AG04449 (cell line): ENCODE data around the gene COIL.

Experiments used
- CTCF ChIA-PET: fragments of 350-600 bp; formaldehyde crosslinking; extraction: SDS; loops from one replicate; lab custom pipeline; 2021; ENCODE audit warnings: antibody characterized with exemption; lab: Yijun Ruan, JAX
- POLR2A ChIA-PET: fragments of 400-600, 350-600 bp; formaldehyde crosslinking; extraction: SDS; loops from one replicate; lab custom pipeline; 2020; ENCODE audit warnings: antibody characterized with exemption, inconsistent platforms; lab: Yijun Ruan, JAX
- DNase-seq: peaks from one replicate; pipeline ENCODE4 v3.0.0-alpha.2; 2010; ENCODE audit warnings: low read depth, low spot score
- H3K4me3 ChIP-seq: 2 replicates; pipeline ENCODE4 v1.5.1; 2011; ENCODE audit warnings: low read depth, mild to moderate bottlenecking, control low read depth, low read length
- TF ChIP-seq, protein P1 (sequence below): IDR thresholded peaks from one replicate; pipeline ENCODE4 v1.5.1; 2011; ENCODE audit warnings: mild to moderate bottlenecking, moderate library complexity, low read length, control low read depth, inconsistent platforms; ENCODE audit not compliant: insufficient read depth; ENCODE audit errors: missing control alignments

Gene COIL

DNA sequence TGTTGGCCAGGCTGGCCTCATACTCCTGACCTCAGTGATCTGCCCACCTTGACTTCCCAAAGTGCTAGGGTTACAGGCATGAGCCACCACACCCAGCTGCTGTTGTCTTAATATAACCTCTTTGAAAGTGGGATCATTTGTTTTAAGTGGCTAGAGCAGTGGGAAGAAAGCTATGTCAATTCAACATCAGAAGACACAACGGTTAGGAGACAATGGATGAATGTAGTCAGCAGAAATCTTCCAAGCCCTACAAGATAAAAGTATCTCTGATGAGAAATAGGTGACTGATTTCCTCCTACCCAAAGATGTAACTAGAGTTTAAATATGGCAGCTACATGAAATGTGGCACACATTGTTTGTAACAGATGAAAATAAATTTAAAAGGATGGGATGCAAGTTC lies 27.0 kb downstream of the COIL start:
- CTCF ChIA-PET: interaction anchor here (7.8 kb wide), 1 partner anchor 115 kb away, joined by 48 read pairs; no protein-coding TSS in a partner anchor
- POLR2A ChIA-PET: interaction anchor here (1.9 kb wide), 1 partner anchor 20 kb away, joined by 4 read pairs; the partner anchor contains the start of gene TRIM25
- H3K4me3 ChIP-seq: no peak overlapping the region

DNA sequence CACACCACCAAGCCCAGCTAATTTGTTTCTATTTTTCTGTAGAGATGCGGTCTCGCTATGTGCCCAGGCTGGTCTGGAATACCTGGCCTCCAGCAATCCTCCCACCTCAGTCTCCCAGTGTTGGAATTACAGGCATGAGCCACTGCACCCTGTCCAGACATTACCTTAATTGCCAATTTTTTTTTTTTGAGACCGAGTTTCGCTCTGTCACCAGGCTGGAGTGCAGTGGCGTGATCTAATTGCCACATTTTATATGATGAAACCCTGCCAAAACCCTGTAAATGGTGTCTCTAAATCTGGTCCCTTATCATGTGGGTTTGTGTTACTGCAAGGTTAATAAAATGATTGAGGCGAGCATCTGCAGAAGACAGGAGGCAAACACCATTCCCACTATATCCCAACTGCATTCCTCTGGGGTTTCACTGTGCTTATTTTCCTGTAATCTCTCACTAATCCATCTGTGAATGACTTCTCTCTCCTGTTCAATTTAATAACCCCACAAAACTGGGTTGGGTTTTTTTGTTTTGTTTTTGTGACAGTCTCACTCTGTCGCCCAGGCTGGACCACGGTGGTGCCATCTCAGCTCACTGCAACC lies 27.6 kb downstream of the COIL start:
- H3K4me3 ChIP-seq: no peak overlapping the region
- ChIA-PET CTCF (interaction anchor here (1.0 to 7.8 kb wide), 3 partner anchors 9 to 114 kb away, joined by 4 to 48 read pairs (median 4); partner anchors contain the start of gene COIL), POLR2A (interaction anchor here (1.9 kb wide), 1 partner anchor 19 kb away, joined by 4 read pairs; the partner anchor contains the start of gene TRIM25)
- TF ChIP-seq, protein P1, sequence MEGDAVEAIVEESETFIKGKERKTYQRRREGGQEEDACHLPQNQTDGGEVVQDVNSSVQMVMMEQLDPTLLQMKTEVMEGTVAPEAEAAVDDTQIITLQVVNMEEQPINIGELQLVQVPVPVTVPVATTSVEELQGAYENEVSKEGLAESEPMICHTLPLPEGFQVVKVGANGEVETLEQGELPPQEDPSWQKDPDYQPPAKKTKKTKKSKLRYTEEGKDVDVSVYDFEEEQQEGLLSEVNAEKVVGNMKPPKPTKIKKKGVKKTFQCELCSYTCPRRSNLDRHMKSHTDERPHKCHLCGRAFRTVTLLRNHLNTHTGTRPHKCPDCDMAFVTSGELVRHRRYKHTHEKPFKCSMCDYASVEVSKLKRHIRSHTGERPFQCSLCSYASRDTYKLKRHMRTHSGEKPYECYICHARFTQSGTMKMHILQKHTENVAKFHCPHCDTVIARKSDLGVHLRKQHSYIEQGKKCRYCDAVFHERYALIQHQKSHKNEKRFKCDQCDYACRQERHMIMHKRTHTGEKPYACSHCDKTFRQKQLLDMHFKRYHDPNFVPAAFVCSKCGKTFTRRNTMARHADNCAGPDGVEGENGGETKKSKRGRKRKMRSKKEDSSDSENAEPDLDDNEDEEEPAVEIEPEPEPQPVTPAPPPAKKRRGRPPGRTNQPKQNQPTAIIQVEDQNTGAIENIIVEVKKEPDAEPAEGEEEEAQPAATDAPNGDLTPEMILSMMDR: no peak
- no peak for DNase-seq

More for the DNA sequence above, 27.0 kb downstream of the COIL start:
- no peak for DNase-seq
- TF ChIP-seq, protein P1: no peak

DNA sequence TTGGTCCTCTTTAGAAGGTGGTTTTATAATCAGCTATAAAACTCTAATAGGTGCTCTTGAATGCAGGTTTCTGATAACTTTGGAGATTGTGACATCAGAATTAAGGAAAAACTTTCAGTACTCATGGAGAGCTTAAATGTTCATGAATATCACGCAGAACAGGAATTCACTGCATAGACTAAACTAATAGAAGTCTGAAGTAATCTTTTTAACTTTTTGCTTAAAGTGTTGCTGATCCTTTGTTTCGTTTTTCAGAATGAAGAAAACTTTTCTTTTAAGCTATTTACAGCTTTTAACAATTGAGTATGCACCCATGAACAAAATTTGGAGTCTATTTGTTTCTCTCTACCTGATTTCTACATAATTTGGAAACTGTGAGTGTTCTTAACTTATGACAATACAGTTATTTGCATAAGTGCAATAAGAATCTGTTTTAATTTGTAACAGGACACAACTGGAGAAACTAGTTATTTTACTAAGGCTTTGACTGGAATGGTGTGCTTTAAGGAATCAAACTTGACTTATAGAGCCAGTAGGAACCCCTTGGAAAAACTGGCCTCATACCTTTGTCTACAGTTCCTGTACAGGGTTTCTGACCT lies 30.0 kb downstream of the COIL start:
- ChIA-PET CTCF (interaction anchor here (1.7 to 7.8 kb wide), 2 partner anchors 10 to 111 kb away, joined by 11 to 48 read pairs; no protein-coding TSS in a partner anchor), POLR2A (no interaction called here)
- TF ChIP-seq, protein P1: no peak
- H3K4me3 ChIP-seq: no peak overlapping the region
- DNase-seq: no peak

DNA sequence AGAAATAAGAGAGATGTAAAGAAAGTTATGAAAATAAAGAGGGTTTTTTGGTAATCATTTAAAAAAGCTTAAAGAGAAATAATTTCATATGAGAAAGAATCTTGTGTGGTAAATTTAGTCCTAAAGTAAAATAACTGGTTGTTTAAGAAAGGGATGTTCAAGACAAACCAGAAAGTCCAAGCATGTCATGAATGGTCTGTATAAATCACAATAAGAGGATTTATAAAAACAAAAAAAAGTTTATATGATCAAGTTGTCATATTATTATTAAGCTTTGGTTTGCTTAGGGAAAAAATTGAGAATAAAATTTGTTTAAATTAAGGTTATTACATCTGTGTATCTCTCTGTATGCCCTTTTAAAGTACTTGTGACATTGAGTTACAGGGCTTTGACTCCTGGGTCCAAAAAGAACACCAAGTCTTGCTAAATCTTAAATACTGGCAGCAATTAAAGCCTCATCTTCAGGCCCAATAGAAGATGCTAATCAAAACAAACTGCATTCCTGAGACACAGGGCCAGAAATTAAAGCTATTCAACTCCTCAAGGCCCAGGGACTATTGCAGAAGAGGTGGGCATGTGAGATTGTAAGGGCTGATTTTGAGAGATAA lies 31.4 kb downstream of the COIL start:
- ChIA-PET POLR2A (no interaction called here), CTCF (interaction anchor here (1.2 to 7.8 kb wide), 3 partner anchors 10 to 110 kb away, joined by 3 to 48 read pairs (median 6); no protein-coding TSS in a partner anchor)
- TF ChIP-seq, protein P1: no peak
- no peak for DNase-seq
- H3K4me3 ChIP-seq: no peak overlapping the region

DNA sequence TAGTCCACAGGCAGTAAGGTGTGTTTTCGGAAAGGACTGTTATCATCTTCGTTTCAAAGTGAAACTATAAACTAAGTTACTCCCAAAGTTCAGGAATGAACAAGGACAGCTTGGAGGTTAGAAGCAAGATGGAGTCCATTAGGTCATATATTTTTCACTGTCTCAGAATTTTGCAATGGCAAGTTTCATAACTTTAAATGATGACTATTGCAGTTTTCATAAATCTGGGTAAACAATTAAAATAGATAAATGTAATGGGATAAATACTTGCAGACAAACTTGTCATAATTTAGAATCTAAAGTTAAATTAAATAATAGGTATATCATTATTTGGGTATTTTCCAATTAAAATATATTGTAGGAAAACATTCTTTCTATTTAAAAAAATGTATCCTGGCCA lies 32.3 kb downstream of the COIL start:
- ChIA-PET POLR2A (no interaction called here), CTCF (interaction anchor here (1.2 to 7.8 kb wide), 3 partner anchors 11 to 109 kb away, joined by 3 to 48 read pairs (median 6); no protein-coding TSS in a partner anchor)
- no peak for DNase-seq
- TF ChIP-seq, protein P1: no peak
- no peak overlapping the region for H3K4me3 ChIP-seq
